22Rv1 (cell line): Measurements from ENCODE around the gene ENPP7.

Source experiments
- ZFX ChIP-seq: fragments of 450-650 bp; IDR thresholded peaks from 2 replicates; pipeline ENCODE4 v1.6.1; 2017; ENCODE audit warnings: antibody characterized with exemption, borderline replicate concordance
- TF ChIP-seq, protein P1 (sequence below): fragments of 450-650 bp; IDR thresholded peaks from 2 replicates; pipeline ENCODE4 v1.5.1; 2017; ENCODE audit warnings: mild to moderate bottlenecking

- TF ChIP-seq, protein P1, sequence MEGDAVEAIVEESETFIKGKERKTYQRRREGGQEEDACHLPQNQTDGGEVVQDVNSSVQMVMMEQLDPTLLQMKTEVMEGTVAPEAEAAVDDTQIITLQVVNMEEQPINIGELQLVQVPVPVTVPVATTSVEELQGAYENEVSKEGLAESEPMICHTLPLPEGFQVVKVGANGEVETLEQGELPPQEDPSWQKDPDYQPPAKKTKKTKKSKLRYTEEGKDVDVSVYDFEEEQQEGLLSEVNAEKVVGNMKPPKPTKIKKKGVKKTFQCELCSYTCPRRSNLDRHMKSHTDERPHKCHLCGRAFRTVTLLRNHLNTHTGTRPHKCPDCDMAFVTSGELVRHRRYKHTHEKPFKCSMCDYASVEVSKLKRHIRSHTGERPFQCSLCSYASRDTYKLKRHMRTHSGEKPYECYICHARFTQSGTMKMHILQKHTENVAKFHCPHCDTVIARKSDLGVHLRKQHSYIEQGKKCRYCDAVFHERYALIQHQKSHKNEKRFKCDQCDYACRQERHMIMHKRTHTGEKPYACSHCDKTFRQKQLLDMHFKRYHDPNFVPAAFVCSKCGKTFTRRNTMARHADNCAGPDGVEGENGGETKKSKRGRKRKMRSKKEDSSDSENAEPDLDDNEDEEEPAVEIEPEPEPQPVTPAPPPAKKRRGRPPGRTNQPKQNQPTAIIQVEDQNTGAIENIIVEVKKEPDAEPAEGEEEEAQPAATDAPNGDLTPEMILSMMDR = 0 out of 2 replicates have a peak, but pooled peaks have one; percentile 0
- TF ChIP-seq ZFX = no peak
These were observed 47.9 kb downstream of the ENPP7 start for GRCh38 chr17:79778504-79779083.
